Epithelial cell of prostate (primary cell): Measurements from ENCODE around the gene PILRB.
"Not testable (repeated sequence)": the region's sequence is repeated elsewhere in the genome, so short reads cannot be mapped to it uniquely, and the experiment has no call there.

Source experiments
- DNase-seq: peaks from one replicate; pipeline ENCODE4 v3.0.0-alpha.2; 2011; ENCODE audit warnings: low read depth, low spot score
- H3K27ac ChIP-seq: fragments of 450-650 bp; 2 replicates; pipeline ENCODE4 v1.5.1; 2017; ENCODE audit warnings: mild to moderate bottlenecking

Gene PILRB

DNA sequence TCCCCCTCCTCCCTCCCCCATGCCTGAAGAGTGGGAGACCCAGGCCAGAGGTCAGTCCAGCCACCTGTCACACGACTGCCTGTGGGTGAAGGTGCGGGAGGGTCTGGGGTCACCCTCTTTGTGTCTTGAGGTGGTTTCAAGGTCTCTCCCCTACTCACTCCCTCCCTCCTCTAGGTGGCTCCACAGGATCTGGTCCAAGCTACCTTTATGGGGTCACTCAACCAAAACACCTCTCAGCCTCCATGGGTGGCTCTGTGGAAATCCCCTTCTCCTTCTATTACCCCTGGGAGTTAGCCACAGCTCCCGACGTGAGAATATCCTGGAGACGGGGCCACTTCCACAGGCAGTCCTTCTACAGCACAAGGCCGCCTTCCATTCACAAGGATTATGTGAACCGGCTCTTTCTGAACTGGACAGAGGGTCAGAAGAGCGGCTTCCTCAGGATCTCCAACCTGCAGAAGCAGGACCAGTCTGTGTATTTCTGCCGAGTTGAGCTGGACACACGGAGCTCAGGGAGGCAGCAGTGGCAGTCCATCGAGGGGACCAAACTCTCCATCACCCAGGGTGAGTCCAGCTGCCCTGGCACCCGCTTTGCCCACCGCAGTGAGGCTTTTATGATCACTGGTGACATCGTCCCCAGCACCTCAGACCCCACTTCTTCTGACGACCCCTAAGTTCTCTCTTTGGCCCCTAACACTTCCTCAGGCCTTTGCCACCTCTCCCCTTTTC lies 16.1 kb downstream of the PILRB start:
- DNase-seq, H3K27ac ChIP-seq: not testable (repeated sequence)

DNA sequence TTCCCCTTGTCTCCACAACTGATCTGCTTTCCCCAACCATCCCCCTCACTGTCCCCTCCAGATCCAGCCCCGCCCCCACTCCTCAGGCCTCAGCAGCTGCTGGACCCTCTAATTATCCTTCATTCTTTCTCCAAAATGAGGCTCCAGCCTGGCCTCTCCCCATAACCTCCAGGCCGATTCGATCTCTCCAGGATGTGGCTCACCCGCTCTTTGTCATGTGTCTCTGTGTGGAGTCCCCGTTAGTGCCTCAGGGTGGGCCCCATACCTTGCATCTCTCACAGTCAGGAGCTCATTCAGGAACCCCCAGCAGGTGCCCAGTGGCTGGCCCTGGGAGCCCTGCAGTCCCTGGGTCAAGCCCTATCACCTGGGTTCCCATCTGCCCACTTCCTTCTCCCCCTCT lies 16.7 kb downstream of the PILRB start:
- no peak for DNase-seq
- no peak overlapping the region for H3K27ac ChIP-seq

DNA sequence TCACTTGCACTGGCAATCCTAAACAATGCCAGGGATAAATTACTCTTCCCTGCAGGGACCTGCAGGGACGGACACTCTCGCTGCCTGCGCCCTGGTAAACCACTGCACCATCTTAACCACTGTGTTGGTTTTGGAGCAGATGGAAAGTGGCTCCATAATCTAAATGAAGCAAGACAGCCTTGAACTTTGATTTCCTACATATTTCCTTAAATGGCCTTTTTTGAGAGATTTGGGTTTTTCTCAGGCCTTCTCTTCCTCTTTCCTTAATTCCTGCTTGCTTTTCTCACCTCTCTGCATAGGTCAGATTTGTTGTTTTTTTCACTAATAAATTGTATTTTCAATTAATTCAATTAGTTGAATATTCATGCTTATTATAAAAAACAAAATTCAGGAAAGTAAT lies 18.1 kb downstream of the PILRB start:
- DNase-seq, result no peak
- no peak overlapping the region for H3K27ac ChIP-seq

DNA sequence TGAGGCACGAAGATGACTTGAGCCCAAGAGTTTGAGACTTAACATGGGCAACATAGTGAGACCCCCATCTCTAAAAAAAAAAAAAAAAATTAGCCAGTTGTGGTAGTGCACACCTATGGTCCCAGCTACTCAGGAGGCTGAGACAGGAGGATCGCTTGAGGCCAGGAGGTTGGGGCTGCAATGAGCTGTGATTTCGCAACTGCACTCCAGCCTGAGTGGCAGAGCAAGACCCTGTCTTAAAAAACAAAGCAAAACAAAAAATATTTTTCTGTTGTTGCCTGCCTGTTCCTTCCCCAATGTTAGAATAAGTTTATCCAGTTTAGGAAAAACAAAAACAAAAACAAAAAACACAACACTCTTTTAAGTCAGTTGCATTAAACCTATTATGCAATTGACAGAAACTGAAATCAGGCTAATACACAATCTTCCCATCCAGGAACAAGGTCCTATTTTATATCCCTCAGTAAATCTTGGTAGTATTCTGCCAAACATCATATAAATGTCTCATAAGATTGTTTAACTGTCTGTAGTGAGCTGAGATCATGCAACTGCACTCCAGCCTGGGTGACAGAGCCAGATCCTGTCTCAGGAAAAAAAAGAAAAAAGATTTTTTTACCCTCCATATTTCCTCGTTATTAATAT lies 20.3 kb downstream of the PILRB start:
- H3K27ac ChIP-seq, result no peak overlapping the region
- DNase-seq, result no peak

DNA sequence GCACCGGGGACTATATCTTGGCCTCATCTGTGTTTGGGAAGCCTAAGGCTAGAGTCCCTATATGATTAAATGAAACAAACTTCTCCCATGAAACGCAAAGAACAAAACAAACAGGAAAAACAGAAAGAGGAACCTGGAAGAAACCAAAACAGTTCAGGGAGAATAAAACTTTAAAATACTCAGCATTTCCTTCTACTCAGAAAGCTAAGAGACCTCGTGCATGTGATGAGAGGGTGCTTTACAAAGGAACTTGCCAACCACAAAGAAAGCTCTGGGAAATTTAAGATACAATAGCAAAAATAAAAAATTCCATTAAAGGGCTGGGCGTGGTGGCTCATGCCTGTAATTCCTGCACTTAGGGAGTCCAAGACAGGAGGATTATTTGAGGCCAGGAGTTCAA lies 22.3 kb downstream of the PILRB start:
- no peak overlapping the region for H3K27ac ChIP-seq
- no peak for DNase-seq

DNA sequence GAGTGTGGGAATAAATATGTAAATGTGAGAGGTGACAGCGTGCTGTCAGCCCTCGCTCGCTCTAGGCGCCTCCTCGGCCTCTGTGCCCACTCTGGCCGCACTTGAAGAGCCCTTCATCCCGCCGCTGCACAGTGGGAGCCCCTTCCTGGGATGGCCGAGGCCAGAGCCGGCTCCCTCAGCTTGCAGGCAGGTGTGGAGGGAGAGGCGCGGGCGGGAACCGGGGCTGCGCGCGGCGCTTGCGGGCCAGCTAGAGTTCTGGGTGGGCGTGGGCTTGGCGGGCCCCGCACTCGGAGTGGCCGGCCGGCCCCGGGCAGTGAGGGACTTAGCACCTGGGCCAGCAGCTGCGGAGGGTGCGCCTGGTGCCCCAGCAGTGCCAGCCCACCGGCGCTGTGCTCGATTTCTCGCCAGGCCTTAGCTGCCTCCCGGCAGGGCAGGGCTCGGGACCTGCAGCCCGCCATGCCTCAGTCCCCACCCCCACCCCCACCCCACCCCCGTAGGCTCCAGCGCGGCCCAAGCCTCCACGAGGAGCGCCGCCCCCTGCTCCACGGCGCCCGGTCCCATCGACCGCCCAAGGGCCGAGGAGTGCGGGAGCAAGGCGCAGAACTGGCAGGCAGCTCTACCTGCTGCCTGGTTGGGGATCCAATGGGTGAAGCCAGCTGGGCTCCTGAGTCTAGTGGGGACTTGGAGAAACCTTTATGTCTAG lies 23.8 kb downstream of the PILRB start:
- DNase-seq, H3K27ac ChIP-seq: not testable (repeated sequence)

DNA sequence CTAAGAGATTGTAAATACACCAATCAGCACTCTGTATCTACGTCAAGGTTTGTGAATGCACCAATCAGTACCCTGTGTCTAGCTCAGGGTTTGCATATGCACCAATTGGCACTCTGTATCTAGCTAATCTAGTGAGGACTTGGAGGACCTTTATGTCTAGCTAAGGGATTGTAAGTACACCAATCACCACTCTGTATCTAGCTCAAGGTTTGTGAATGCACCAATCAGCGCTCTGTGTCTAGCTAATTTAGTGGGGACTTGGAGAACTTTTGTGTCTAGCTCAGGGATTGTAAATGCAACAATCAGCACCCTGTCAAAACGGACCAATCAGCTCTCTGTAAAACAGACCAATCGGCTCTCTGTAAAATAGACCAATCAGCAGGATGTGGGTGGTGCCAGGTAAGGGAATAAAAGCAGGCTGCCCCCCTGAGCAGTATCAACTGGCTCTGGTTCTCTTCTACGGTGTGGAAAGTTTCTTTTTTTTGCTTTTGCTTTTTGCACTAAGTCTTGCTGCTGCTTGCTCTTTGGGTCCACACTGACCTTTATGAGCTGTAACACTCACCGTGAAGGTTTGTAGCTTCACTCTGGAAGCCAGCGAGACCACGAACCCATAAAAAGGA lies 24.4 kb downstream of the PILRB start:
- not testable (repeated sequence) for DNase-seq, H3K27ac ChIP-seq

DNA sequence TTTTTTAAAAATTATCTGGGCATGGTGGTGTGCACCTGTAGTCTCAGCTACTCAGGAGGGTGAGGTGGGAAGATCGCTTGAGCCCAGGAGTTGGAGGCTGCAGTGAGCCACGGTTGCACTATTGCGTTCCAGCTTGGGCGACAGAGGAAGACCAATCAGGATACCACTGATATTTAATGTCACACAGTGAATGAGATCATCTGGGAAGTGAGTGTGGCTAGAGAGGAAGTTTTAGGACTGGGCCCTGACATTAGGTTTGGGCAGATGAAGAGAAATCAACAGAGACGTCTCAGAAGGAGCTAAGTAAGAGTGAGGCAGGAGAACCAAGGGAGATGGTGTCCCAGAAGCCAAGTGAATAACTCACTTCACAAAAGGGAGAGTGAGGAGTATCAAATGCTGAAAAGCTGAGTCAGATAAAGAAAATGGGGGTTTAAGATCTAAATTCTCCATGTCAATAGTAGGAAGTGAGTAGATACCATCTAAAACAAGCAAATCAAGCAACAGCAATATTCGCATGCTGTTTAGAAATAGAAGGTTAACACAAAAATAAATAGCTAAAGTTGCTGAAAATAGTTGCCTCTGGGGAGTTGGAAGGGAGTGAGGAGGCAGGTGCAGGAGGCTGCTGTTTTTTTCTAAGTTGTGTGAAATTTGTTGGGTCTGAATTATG lies 26.8 kb downstream of the PILRB start:
- H3K27ac ChIP-seq, result no peak overlapping the region
- DNase-seq, result no peak

DNA sequence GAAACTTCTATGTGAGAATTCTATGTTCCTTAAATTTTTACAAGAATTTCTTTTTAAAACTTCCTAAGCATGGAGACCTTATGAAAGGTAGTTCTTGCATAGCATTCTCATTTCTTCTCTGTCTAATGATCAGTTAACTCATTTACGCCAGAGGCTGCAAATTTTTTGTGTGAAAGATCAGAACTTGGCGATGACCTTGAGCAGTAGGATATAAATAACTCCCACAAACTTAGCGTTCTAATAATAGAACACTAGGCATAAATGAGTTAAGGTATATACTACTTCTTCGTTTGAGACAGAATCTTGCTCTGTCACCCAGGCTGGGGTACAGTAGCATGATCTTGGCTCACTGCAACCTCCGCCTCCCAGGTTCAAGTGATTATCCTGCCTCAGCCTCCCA lies 29.0 kb downstream of the PILRB start:
- H3K27ac ChIP-seq, result no peak overlapping the region
- no peak for DNase-seq

DNA sequence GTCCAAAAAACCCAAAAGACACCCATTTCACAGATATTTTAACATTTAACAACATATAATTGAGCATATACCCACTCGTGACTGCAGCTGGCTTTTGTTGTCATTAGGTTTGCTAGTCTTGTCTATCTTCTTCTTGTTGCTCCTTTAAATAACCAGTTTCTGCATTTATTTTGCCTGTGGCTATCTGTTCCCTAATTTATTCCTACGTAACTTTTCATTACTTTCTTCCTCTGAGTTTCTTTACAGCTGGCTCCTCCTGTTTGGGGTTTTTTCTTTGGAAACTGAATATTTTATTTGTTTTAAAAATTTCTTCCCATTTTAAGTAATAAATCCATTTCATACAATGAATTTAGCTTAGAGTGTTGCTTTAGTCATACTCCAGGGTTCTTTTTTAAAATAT lies 29.8 kb downstream of the PILRB start:
- H3K27ac ChIP-seq, result no peak overlapping the region
- DNase-seq, result no peak

DNA sequence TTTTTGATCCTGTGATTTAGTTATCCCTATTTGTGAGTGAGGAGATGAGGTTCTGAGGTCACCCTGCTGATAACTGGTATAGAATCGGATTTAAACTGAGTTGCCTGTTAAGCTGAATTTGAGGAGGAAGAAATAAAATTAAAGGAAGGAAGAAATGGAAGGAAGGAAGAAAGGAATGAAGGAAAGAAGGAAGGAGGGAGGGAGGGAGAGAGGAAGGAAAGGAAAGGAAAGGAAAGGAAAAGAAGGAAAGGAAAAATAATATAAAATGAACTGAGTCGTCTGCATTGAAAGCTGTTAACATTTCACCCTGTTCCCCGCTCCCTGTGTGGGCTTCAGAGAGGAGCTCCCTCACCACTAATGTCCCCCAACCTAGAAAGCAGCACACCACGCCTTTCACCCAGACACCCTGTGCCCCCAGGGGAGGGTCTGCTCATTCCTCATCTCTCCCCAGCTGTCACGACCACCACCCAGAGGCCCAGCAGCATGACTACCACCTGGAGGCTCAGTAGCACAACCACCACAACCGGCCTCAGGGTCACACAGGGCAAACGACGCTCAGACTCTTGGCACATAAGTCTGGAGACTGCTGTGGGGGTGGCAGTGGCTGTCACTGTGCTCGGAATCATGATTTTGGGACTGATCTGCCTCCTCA lies 31.6 kb downstream of the PILRB start:
- H3K27ac ChIP-seq, result no peak overlapping the region
- no peak for DNase-seq

DNA sequence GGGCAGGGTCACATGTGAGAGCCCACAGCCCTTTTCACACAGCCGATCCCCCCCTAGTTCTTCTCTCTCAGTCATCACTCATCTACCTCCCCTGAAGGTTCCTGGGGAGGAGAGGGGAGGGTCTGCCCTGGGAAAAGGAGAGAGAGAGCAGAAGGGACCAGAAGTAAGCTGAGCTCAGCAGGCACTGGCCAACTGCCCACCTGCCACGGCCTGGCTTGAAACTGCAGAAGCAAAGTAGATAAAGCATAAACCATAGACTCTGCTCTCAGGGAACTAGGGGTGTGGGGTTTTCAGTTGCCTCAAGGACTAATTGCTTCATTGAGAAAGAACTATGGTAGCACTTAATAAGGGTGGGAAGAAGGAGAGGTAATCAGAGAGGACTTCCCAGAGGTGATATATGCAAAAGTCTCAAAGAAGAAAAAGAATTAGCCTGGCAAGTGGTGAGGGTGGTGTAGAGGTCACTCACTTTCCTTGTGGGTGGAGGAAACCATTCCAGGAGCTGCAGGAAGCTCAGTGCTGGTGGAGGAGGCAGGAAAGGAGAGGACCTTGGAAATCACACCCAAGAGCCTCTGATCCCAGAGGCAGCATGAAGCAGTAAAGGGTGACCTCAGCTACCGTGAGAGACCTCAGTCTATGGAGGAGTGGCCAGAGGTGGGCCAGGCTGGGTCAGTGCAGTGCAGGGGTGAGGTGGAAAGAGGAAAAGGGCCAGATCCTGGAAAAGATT lies 32.5 kb downstream of the PILRB start:
- no peak for DNase-seq
- no peak overlapping the region for H3K27ac ChIP-seq

DNA sequence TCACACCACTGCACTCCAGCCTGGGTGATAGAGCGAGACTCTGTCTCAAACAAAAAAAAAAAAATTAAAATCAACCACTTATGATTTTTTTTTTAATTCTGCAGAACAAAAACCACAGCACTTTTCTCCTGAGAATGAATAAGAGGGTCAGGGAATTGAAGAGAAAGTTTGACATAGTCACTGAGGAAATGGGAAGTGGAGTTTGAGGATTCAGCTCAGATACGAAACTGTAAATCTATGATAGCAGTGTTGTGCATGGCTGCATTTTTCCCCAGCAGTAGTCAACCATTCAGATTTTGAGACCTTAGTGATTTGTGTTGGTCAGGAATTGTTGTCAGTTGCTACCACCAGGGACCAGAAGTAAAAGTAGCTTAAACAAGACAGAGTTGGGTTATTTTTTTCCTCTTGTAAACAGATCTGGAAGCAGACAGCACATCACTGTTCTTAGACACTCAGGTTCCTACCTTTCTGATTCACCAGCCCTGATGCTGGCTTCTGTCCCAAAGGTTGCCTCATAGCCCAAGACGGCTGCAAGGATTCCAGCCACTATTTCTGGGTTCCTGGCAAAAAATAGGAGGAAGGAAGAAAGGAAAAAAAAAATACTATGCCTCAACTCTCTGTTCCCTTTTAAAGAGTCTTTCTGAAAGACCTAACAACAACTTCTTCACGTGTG lies 35.5 kb downstream of the PILRB start:
- no peak for DNase-seq
- H3K27ac ChIP-seq, result no peak overlapping the region

DNA sequence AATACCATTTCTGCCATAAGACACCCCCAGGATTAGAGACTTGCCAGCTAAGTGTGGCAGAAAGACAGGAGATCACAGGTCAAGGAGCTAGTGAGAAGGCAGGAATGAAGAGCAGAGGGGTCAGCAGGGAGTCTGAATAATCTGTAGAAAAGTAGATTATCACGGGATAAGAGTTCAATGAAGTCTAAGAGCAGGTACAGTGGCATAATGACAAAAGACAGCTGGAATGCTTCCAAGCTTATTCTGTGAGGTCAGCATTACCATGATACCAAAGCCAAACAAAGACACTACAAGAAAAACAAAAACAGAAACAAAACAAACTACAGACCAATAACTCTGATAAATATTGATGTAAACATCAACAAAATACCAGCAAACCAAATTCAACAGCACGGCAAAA lies 36.2 kb downstream of the PILRB start:
- DNase-seq, result no peak
- H3K27ac ChIP-seq, result no peak overlapping the region

DNA sequence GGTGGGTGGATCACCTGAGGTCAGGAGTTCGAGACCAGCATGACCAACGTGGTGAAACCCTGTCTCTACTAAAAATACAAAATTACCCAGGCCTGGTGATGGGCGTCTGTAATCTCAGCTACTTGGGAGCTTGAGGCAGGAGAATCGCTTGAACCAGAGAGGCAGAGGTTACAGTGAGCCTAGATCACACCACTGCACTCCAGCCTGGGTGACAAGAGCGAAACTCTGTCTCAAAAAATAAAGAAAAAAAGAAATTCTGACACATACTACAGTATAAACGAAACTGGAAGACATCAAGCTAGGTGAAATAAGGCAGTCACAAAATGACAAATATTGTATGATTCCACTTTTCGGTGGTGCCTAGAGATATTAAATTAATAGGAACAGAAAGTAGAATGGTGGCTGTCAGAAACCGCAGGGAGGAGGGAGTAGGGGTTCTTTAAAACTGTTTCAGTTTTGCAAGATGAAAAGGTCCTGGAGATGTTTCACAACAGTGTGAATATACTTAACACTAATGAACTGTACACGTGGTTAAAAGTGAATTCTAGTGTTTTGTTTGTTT lies 38.6 kb downstream of the PILRB start:
- H3K27ac ChIP-seq, result no peak overlapping the region
- no peak for DNase-seq

DNA sequence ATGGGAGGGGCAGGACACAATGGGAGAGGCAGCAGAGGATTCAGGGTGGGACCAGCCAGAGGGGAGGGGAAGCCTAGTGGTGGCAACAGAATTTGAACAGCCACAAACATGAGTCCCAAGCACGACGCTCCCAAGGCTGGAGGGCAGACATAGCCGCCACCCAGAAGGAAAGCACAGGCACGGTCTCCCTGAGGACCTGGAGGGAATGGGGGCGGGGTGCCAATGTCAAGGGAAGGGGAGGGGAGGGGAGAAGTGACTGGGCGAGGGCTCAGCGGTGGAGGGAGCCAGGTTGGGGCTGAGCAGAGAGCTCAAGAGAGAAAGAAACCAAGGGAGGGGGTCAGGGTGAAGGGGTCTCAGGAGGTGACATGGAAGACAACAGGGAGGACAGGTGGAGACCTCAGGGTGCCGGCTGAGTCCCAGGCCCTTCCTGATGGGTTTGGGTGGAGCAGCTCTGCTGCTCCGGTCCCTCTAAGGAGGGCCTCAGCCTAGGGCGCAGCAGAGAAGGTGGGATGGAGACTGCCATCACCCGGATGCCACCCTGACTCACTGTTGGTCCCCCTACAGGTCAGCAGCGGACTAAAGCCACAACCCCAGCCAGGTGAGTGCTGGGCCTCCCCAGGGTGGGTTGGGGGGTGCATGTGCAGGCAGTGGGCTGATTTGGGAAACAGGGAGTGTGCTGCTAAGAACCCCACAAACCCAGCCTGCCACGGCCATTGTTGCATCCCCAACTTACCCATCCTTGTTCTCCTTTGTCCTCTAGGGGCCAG lies 39.6 kb downstream of the PILRB start:
- H3K27ac ChIP-seq, result no peak overlapping the region
- DNase-seq, result no peak

DNA sequence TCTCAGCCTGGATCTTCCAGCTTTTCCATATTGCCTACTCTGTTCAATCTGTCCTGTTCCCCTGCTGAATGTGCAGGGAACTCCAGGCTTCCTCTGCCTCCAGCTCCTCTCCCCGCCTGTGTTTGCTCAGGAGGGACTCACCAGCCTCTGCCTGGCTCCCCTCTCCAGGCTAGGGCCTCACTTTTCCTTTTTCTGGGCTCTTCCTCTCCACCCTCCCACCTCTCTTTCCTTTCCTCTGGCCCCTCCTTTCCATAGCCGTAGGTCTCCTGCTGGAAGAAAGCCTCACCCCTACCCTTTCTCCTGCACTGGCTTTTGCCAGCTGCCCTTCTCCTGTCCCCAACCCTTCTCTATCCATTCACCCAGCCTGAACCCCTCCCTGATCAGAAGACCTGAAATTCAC lies 40.3 kb downstream of the PILRB start:
- no peak overlapping the region for H3K27ac ChIP-seq
- DNase-seq, result no peak

DNA sequence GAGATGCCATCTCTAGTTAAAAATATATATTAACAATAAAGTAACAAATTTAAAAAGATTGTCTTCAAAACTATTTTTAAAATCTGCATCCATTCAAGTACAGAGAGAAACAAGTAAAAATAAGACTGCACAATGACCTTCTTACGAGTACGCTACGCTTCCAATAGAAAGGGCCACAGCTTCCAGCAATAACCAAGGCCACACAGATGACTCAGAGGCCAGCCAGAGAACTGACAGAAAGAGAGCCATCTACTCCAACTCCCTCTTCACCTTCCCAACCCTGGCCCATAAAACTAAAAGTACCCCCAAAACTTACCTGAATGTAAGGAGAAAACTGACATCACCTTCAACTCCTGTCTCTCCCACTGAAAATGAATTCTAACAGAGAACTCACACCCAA lies 42.1 kb downstream of the PILRB start:
- no peak overlapping the region for H3K27ac ChIP-seq
- DNase-seq, result no peak
